HG03097 (cell line): ENCODE results near the gene CAV1.

Experiments used
- ATAC-seq: cut with Tn5 transposase; IDR thresholded peaks from one replicate; pipeline ENCODE4 v1.9.1; 2021; ENCODE audit not compliant: unreplicated experiment, low FRiP score

CAV1 gene

GRCh38 chr7:116502201-116503096 is 22.4 kb upstream of the CAV1 start:
- ATAC-seq = no peak

- ATAC-seq = no peak
These were observed 21.0 kb upstream of the CAV1 start for GRCh38 chr7:116503835-116504234.

- no peak for ATAC-seq
These were observed 19.6 kb upstream of the CAV1 start for GRCh38 chr7:116505278-116505677.

- ATAC-seq = no peak
These were observed 19.0 kb upstream of the CAV1 start for GRCh38 chr7:116505823-116506222.

- no peak for ATAC-seq
These were observed 14.8 kb upstream of the CAV1 start for GRCh38 chr7:116509982-116510579.

GRCh38 chr7:116510795-116511194 is 14.0 kb upstream of the CAV1 start:
- ATAC-seq = no peak

GRCh38 chr7:116511552-116512519 is 13.0 kb upstream of the CAV1 start:
- ATAC-seq = peak; percentile 99

- no peak for ATAC-seq
These were observed 12.2 kb upstream of the CAV1 start for GRCh38 chr7:116512520-116513188.

GRCh38 chr7:116515584-116515983 is 9.3 kb upstream of the CAV1 start:
- ATAC-seq = no peak

GRCh38 chr7:116516324-116516723 is 8.5 kb upstream of the CAV1 start:
- ATAC-seq = no peak

- no peak for ATAC-seq
These were observed 7.2 kb upstream of the CAV1 start for GRCh38 chr7:116517626-116518025.

- ATAC-seq = no peak
These were observed 5.9 kb upstream of the CAV1 start for GRCh38 chr7:116518961-116519360.

- ATAC-seq = no peak
These were observed 3.7 kb upstream of the CAV1 start for GRCh38 chr7:116521046-116521664.

GRCh38 chr7:116522247-116522646 is 2.6 kb upstream of the CAV1 start:
- ATAC-seq = no peak

- no peak for ATAC-seq
These were observed 621 bp upstream of the CAV1 start for GRCh38 chr7:116524221-116524608.

- no peak for ATAC-seq
These were observed 569 bp downstream of the CAV1 start for GRCh38 chr7:116525298-116525912.

GRCh38 chr7:116525913-116526861 is 1.4 kb downstream of the CAV1 start:
- peak; percentile 96 for ATAC-seq

GRCh38 chr7:116526897-116527296 is 2.1 kb downstream of the CAV1 start:
- ATAC-seq = no peak
